Measurements from ENCODE around the gene G2E3. TPM values are rescaled to one million over a fixed set of nuclear protein-coding genes. Genes with fewer than 3 reads are reported as not detected.
"Not testable (repeated sequence)": the region's sequence is repeated elsewhere in the genome, so short reads cannot be mapped to it uniquely, and the experiment has no call there.

G2E3 gene
- total RNA-seq, 2 experiments from 2014 or later = 28.6 to 29.1 TPM

- H3K4me1 Mint-ChIP-seq (ENCODE audit: low read depth) = peaks cover 74% of the 10 kb centered on the region
- DNase-seq = no peak
- CTCF ChIA-PET = interaction anchor here (0.6 kb wide), 1 partner anchor 9 kb away, joined by 3 read pairs; no protein-coding TSS in a partner anchor
- H3K27ac Mint-ChIP-seq = no peak overlapping the region
- no peaks in the 10 kb centered on the region for H3K9me3 Mint-ChIP-seq
- H3K36me3 Mint-ChIP-seq (ENCODE audit: low read depth) = peaks cover 13% of the 10 kb centered on the region
- no peak overlapping the region for H3K4me3 Mint-ChIP-seq
- intact Hi-C loops (cut with micrococcal nuclease) = no loop called here
- H3K27me3 Mint-ChIP-seq (ENCODE audit: low read depth) = no peaks in the 10 kb centered on the region
These were observed 10.4 kb downstream of the G2E3 start for GRCh38 chr14:30569216-30569902.

GRCh38 chr14:30569903-30570226, 10.9 kb downstream of the G2E3 start:
- CTCF ChIA-PET = no interaction called here
- Mint-ChIP-seq H3K4me3 (no peak overlapping the region), H3K27me3 (ENCODE audit: low read depth) (no peaks in the 10 kb centered on the region), H3K27ac (no peak overlapping the region), H3K4me1 (ENCODE audit: low read depth) (peaks cover 74% of the 10 kb centered on the region), H3K36me3 (ENCODE audit: low read depth) (peaks cover 11% of the 10 kb centered on the region), H3K9me3 (no peaks in the 10 kb centered on the region)
- DNase-seq = no peak
- intact Hi-C loops (cut with micrococcal nuclease) = no loop called here

- CTCF ChIA-PET = no interaction called here
- peaks cover 6% of the 10 kb centered on the region for H3K36me3 Mint-ChIP-seq (ENCODE audit: low read depth)
- no peaks in the 10 kb centered on the region for H3K9me3 Mint-ChIP-seq
- H3K27me3 Mint-ChIP-seq (ENCODE audit: low read depth) = no peaks in the 10 kb centered on the region
- intact Hi-C loops (cut with micrococcal nuclease) = no loop called here
- no peak overlapping the region for H3K27ac Mint-ChIP-seq
- H3K4me1 Mint-ChIP-seq (ENCODE audit: low read depth) = peaks cover 78% of the 10 kb centered on the region
- H3K4me3 Mint-ChIP-seq = no peak overlapping the region
- DNase-seq = no peak
These were observed 13.3 kb downstream of the G2E3 start for GRCh38 chr14:30572237-30572636.

GRCh38 chr14:30572771-30573170, 13.8 kb downstream of the G2E3 start:
- no peaks in the 10 kb centered on the region for H3K9me3 Mint-ChIP-seq
- DNase-seq = no peak
- peaks cover 6% of the 10 kb centered on the region for H3K36me3 Mint-ChIP-seq (ENCODE audit: low read depth)
- H3K4me1 Mint-ChIP-seq (ENCODE audit: low read depth) = peaks cover 78% of the 10 kb centered on the region
- no peak overlapping the region for H3K4me3 Mint-ChIP-seq
- CTCF ChIA-PET = no interaction called here
- no peaks in the 10 kb centered on the region for H3K27me3 Mint-ChIP-seq (ENCODE audit: low read depth)
- intact Hi-C loops (cut with micrococcal nuclease) = no loop called here
- no peak overlapping the region for H3K27ac Mint-ChIP-seq

GRCh38 chr14:30573226-30573814, 14.4 kb downstream of the G2E3 start:
- intact Hi-C loops (cut with micrococcal nuclease) = no loop called here
- DNase-seq = no peak
- H3K4me1 Mint-ChIP-seq (ENCODE audit: low read depth) = peaks cover 77% of the 10 kb centered on the region
- H3K27me3 Mint-ChIP-seq (ENCODE audit: low read depth) = no peaks in the 10 kb centered on the region
- no peak overlapping the region for H3K27ac Mint-ChIP-seq
- H3K4me3 Mint-ChIP-seq = no peak overlapping the region
- CTCF ChIA-PET = no interaction called here
- no peaks in the 10 kb centered on the region for H3K9me3 Mint-ChIP-seq
- H3K36me3 Mint-ChIP-seq (ENCODE audit: low read depth) = peaks cover 8% of the 10 kb centered on the region

GRCh38 chr14:30573966-30574365, 15.0 kb downstream of the G2E3 start:
- Mint-ChIP-seq H3K4me1 (ENCODE audit: low read depth) (peaks cover 80% of the 10 kb centered on the region), H3K27me3 (ENCODE audit: low read depth) (no peaks in the 10 kb centered on the region), H3K27ac (no peak overlapping the region), H3K9me3 (no peaks in the 10 kb centered on the region), H3K4me3 (no peak overlapping the region), H3K36me3 (ENCODE audit: low read depth) (peaks cover 8% of the 10 kb centered on the region)
- CTCF ChIA-PET = interaction anchor here (0.7 kb wide), 1 partner anchor 197 kb away, joined by 6 read pairs; no protein-coding TSS in a partner anchor
- DNase-seq = no peak
- intact Hi-C loops (cut with micrococcal nuclease) = no loop called here

GRCh38 chr14:30574777-30575176, 15.8 kb downstream of the G2E3 start:
- H3K27me3 Mint-ChIP-seq (ENCODE audit: low read depth); H3K4me3 Mint-ChIP-seq; H3K27ac Mint-ChIP-seq; intact Hi-C loops (cut with micrococcal nuclease); H3K9me3 Mint-ChIP-seq; H3K36me3 Mint-ChIP-seq (ENCODE audit: low read depth); DNase-seq: not testable (repeated sequence)
- peaks cover 73% of the 10 kb centered on the region for H3K4me1 Mint-ChIP-seq (ENCODE audit: low read depth)
- CTCF ChIA-PET = interaction anchor here (0.7 kb wide), 1 partner anchor 198 kb away, joined by 6 read pairs; no protein-coding TSS in a partner anchor

GRCh38 chr14:30576333-30576732, 17.4 kb downstream of the G2E3 start:
- intact Hi-C loops (cut with micrococcal nuclease); H3K4me3 Mint-ChIP-seq; DNase-seq; CTCF ChIA-PET; H3K36me3 Mint-ChIP-seq (ENCODE audit: low read depth); H3K27ac Mint-ChIP-seq; H3K9me3 Mint-ChIP-seq; H3K27me3 Mint-ChIP-seq (ENCODE audit: low read depth): not testable (repeated sequence)
- H3K4me1 Mint-ChIP-seq (ENCODE audit: low read depth) = peaks cover 57% of the 10 kb centered on the region

GRCh38 chr14:30580616-30581282, 21.8 kb downstream of the G2E3 start:
- H3K27ac Mint-ChIP-seq = no peak overlapping the region
- H3K9me3 Mint-ChIP-seq = peaks cover 15% of the 10 kb centered on the region
- no peak for DNase-seq
- H3K36me3 Mint-ChIP-seq (ENCODE audit: low read depth) = peaks cover 40% of the 10 kb centered on the region
- CTCF ChIA-PET = interaction anchor here (0.6 kb wide), 1 partner anchor 780 kb away, joined by 4 read pairs; no protein-coding TSS in a partner anchor
- H3K4me3 Mint-ChIP-seq = no peak overlapping the region
- peaks cover 32% of the 10 kb centered on the region for H3K4me1 Mint-ChIP-seq (ENCODE audit: low read depth)
- no peaks in the 10 kb centered on the region for H3K27me3 Mint-ChIP-seq (ENCODE audit: low read depth)
- intact Hi-C loops (cut with micrococcal nuclease) = no loop called here

GRCh38 chr14:30581283-30581625, 22.3 kb downstream of the G2E3 start:
- DNase-seq = no peak
- H3K4me3 Mint-ChIP-seq = no peak overlapping the region
- no peaks in the 10 kb centered on the region for H3K27me3 Mint-ChIP-seq (ENCODE audit: low read depth)
- peaks cover 15% of the 10 kb centered on the region for H3K9me3 Mint-ChIP-seq
- no peak overlapping the region for H3K27ac Mint-ChIP-seq
- CTCF ChIA-PET = no interaction called here
- intact Hi-C loops (cut with micrococcal nuclease) = no loop called here
- H3K4me1 Mint-ChIP-seq (ENCODE audit: low read depth) = peaks cover 27% of the 10 kb centered on the region
- peaks cover 42% of the 10 kb centered on the region for H3K36me3 Mint-ChIP-seq (ENCODE audit: low read depth)

GRCh38 chr14:30582376-30582775, 23.4 kb downstream of the G2E3 start:
- Mint-ChIP-seq H3K27ac (no peak overlapping the region), H3K36me3 (ENCODE audit: low read depth) (peaks cover 42% of the 10 kb centered on the region), H3K27me3 (ENCODE audit: low read depth) (no peaks in the 10 kb centered on the region), H3K4me1 (ENCODE audit: low read depth) (peaks cover 21% of the 10 kb centered on the region), H3K4me3 (no peak overlapping the region), H3K9me3 (peaks cover 15% of the 10 kb centered on the region)
- intact Hi-C loops (cut with micrococcal nuclease) = no loop called here
- CTCF ChIA-PET = no interaction called here
- no peak for DNase-seq

GRCh38 chr14:30584058-30584630, 25.2 kb downstream of the G2E3 start:
- H3K27ac Mint-ChIP-seq = no peak overlapping the region
- no peaks in the 10 kb centered on the region for H3K27me3 Mint-ChIP-seq (ENCODE audit: low read depth)
- intact Hi-C loops (cut with micrococcal nuclease) = no loop called here
- peaks cover 10% of the 10 kb centered on the region for H3K4me1 Mint-ChIP-seq (ENCODE audit: low read depth)
- H3K9me3 Mint-ChIP-seq = peaks cover 15% of the 10 kb centered on the region
- CTCF ChIA-PET = no interaction called here
- peaks cover 45% of the 10 kb centered on the region for H3K36me3 Mint-ChIP-seq (ENCODE audit: low read depth)
- no peak for DNase-seq
- H3K4me3 Mint-ChIP-seq = no peak overlapping the region

- no peak overlapping the region for H3K4me3 Mint-ChIP-seq
- CTCF ChIA-PET = no interaction called here
- H3K27me3 Mint-ChIP-seq (ENCODE audit: low read depth) = no peaks in the 10 kb centered on the region
- peaks cover 10% of the 10 kb centered on the region for H3K4me1 Mint-ChIP-seq (ENCODE audit: low read depth)
- H3K36me3 Mint-ChIP-seq (ENCODE audit: low read depth) = peaks cover 51% of the 10 kb centered on the region
- H3K27ac Mint-ChIP-seq = no peak overlapping the region
- H3K9me3 Mint-ChIP-seq = peaks cover 15% of the 10 kb centered on the region
- no peak for DNase-seq
- intact Hi-C loops (cut with micrococcal nuclease) = no loop called here
These were observed 26.2 kb downstream of the G2E3 start for GRCh38 chr14:30585204-30585603.
